Activated effector memory CD4-positive, alpha-beta T cell treated with anti-CD3 and anti-CD28 coated beads, Interleukin-2, amount 50 U/mL, for 16 hours (primary cell): Measurements from ENCODE around the gene IL5.
"Not testable (repeated sequence)": the region's sequence is repeated elsewhere in the genome, so short reads cannot be mapped to it uniquely, and the experiment has no call there.

Experiments
- DNase-seq: peaks from one replicate; pipeline ENCODE4 v3.0.0-alpha.2; 2020

The IL5 gene

GRCh38 chr5:132528866-132529634, 14.3 kb downstream of the IL5 start:
- DNase-seq: no peak

GRCh38 chr5:132528021-132528420, 15.3 kb downstream of the IL5 start:
- no peak for DNase-seq

GRCh38 chr5:132526974-132527564, 16.3 kb downstream of the IL5 start:
- no peak for DNase-seq

GRCh38 chr5:132526290-132526973, 16.9 kb downstream of the IL5 start:
- peak; percentile 65 for DNase-seq

GRCh38 chr5:132525299-132525724, 18.0 kb downstream of the IL5 start:
- no peak for DNase-seq

DNA sequence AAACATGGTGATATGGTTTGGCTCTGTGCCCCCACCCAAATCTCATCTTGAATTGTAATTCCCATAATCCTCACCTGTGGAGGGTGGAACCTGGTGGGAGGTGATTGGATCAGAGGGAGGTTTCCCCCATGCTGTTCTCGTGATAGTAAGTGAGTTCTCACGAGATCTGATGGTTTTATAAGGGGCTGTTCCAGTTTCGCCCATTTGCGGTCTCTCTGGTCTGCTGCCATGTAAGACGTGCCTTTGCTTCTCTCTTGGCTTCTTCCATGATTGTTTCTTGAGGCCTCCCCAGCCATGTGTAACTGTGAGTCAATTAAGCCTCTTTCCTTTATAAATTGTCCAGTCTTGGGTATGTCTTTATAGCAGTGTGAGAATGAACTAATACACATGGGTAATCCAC, 18.4 kb downstream of the IL5 start:
- not testable (repeated sequence) for DNase-seq

DNA sequence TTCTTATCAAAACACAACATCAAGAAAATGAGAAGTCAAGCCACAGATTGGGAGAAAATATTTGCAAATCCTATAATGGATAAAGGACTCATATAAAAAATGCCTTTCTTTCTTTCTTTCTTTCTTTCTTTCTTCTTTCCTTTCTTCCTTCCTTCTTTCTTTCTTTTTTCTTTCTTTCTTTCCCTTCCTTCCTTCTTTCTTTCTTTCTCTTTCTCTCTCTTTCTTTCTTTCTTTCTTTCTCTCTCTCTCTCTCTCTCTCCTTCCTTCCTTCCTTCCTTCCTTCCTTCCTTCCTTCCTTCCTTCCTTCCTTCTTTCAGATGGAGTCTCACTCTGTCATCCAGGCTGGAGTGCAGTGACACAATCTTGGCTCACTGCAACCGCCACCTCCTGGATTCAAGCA, 21.3 kb downstream of the IL5 start:
- not testable (repeated sequence) for DNase-seq

DNA sequence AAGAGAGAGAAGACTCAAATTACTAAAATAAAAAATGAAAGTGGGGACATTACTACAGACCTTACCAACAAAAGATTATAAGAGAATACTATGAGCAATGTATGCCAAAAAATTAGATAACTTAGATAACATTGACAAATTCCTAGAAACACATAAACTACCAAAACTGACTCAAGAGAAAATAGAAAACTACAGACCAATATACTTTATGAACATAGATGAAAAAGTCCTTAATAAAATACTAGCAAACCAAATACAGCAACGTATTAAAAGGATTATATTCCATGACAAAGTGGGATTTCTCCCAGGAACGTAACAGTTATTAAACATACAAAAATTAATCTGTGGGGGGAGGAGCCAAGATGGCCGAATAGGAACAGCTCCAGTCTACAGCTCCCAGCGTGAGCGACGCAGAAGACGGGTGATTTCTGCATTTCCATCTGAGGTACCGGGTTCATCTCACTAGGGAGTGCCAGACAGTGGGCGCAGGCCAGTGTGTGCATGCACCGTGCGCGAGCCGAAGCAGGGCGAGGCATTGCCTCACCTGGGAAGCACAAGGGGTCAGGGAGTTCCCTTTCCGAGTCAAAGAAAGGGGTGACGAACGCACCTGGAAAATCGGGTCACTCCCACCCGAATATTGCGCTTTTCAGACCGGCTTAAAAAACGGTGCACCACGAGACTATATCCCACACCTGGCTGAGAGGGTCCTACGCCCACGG, 29.5 kb downstream of the IL5 start:
- DNase-seq: not testable (repeated sequence)

DNA sequence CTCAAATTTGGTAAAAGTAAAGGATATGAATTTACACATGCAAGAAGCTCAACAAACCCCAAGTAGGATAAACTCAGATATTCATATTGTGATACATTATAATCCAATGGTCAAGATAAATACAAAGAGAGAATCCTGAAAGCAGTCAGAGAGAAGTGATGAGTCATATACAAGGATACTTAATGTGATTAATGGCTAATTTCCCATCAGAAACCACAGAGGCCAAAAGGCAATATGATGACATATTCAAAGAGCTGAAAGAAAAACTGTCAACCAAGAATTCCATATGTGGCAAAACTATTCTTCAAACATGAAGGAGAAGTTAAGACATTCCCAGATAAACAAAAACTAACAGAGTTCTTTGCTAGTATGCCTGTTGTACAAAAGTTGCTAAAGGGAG, 33.2 kb downstream of the IL5 start:
- DNase-seq: no peak

DNA sequence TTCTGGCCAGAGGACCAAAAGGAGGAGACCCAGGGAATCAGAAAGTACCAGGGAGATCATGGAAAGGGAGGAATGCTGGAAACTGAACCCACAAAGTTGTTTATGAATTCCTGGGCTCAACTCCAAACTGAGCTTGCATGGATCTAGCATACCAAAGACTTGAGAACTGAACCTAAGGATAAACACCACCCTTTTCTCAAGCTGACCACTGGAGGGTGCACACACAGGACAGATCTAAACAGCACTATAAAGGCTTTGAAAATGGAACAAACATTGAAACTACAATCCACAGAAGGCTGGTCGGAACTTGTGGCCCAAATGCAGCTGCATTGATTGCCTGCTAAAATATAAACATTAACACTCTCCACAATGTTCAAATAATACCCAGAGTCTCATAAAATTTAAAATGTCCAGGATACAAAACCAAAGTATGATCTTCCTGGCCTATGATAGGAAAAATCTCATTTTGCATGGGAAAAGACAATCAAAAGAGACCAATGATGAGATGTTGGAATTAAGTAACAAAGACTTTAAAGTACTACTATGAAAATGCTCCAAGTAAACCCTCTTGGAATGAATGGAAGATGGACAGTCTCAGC, 37.1 kb downstream of the IL5 start:
- no peak for DNase-seq

DNA sequence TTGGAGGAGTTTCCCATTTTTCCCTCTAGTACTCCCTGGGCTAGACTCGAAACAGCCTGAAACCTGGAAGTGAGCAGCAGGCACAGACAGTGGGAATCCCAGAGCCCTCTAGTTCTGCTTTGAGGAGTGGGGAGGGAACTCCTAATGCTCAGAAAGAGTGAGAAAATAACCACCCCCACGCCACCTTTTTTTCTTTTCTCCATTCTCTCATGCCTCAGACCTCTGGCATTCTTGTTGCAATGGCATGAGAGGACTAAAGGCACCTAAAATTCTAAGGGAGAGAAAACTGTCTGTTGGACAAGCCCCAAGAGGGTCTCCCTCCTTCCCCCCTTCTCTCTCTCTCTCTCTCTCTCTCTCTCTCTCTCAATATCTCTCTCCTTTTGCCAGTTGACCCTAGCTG, 37.7 kb downstream of the IL5 start:
- DNase-seq: no peak

DNA sequence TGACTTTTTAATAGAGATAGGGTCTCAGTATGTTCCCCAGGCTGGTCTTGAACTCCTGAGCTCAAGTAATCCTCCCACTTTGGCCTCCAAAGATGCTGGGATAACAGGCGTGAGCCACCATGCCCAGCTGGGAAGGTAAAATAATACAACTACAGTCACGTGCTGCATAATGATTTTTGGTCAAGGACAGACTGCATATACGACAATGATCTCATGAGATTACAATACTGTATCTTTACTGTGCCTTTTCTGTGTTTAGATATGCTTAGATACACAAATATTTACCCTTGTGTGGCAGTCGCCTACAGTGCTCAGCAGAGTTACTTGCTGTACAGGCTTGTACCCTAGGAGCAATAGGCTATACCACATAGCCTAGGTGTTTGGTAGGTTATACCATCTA, 38.6 kb downstream of the IL5 start:
- no peak for DNase-seq

- no peak for DNase-seq
Observed at GRCh38 chr5:132503244-132503643, 40.1 kb downstream of the IL5 start.

GRCh38 chr5:132501961-132502931, 41.1 kb downstream of the IL5 start:
- DNase-seq: no peak

DNA sequence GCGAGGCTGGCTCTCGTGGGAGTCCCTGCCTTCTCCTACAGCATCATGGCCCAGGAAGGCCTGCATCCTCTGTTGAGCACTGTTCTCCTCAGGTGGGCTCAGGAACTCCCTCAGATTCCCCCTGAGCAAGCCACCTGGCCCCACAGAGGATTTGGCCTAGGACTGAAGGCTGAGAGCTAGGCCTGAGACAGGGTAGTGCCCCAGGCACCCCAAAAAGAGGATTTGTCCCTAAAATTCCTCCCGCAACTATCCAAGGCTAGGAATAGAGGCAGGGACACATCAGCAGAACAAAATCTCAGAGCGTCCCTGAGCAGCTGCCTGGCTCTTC, 41.7 kb downstream of the IL5 start:
- DNase-seq: no peak

- DNase-seq: peak; percentile 89
Observed at GRCh38 chr5:132500931-132501628, 42.2 kb downstream of the IL5 start.

DNA sequence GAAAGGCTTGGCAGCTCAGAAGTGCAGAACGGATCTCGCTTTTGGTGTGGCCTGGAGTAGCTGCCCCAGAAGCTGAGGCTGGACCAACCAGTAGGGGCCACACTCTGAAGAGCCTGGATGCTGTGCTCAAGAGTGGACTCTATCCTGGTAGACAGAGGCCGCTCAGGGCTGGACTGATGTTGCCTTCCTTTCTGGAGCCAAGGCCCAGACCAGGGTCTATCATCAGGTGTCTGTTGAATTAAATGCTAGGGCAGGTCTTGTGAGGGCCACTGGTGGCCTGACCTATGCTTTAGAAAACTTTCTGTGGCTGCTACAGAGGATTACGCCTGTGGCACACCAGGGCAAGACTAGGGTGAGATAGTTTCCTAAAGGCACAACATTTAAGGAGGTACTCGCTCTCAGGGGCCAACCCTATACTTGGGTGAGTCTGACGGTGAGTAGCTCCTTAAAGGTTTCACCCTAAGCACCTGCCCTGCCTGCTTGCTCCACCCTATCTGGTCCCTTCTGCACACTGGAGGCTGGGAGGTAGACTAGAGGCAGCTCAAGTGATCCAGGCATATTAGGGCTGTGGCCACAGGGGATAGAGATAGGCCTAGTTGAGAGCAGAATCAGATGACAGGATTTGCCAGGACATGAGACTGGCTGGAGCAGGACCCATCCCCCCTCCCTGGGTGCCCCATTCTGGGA, 42.9 kb downstream of the IL5 start:
- no peak for DNase-seq

DNA sequence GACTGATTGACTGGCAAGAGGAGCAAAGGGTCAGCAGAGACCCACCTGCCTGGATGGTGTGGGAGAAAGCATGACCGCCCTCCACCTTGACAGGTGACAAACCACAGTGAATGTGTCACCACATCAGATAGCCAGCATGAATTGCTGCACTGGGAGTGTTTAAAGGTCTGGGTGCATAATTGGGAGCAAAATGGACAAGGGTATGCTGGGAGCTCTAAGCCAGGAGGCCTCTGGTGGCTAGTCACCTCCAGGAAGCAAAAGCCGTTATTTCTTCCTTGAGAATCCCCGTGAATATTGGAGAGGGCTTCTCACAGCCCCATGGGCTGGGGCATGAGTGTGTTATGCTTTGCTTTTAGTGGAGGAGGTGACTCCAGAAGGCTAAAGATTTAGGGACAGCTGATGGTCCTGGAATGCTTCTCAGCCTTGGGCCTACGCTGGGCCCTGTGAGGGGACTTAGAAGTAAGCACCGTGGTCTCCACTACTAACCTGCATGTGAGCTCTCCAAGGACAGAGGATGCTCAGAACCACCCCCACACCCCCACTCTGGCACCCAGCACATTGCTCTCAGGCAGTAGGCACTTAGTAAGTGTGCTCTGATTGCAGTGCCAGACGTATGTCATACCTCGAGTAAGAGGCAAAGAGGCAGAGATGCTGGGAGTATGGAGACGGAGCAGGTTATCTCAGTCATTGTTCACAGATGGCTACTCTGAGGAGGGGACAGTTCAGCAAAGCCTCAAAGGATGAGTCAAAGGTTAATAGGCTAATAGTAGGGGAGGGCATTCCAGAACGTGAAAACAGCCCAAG, 43.7 kb downstream of the IL5 start:
- peak; percentile 62 for DNase-seq

DNA sequence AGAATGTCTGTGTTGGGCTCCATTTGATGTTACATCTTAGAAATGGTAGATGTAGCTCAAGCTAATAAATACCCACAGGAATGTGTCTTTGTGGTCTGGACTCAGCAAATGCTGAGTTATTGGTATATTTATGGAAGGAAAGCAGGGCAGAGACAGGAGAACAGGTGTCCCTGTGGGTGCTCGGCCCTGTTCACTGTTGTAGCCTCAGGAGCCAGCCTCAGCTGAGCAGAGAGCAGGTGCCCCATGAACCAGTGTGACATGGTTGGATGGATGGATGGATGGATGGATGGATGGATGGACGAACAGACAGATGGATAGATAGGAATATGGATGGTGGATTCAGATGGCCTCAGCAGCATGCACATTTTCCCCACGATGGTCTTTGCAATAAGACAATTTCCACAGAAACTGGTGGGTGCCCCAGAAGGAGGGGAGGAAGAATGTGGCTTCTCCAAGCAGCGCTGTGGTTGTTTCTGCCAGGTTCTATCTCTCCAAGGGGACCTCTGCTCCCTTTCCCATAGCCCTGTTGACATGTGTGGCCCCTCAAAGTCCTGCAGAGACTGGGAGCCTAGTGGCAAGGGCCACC, 44.5 kb downstream of the IL5 start:
- no peak for DNase-seq
